GM12878 (cell line): Measurements from ENCODE around the gene GSAP. TPM values are rescaled to one million over a fixed set of nuclear protein-coding genes. Genes with fewer than 3 reads are reported as not detected.

ENCODE experiments used
- ATF2 ChIP-seq: IDR thresholded peaks from 2 replicates; pipeline ENCODE4 v1.6.1; 2012; ENCODE audit warnings: low read length, inconsistent platforms
- CBX3 ChIP-seq: fragments of 200-600 bp; sonication (generic); IDR thresholded peaks from 2 replicates; pipeline ENCODE4 v1.6.1; 2016; ENCODE audit warnings: low read depth, borderline replicate concordance
- EZH2 ChIP-seq: IDR thresholded peaks from 2 replicates; pipeline ENCODE4 v1.6.1; 2012; ENCODE audit warnings: low read depth, mild to moderate bottlenecking, control low read depth, inconsistent platforms, low read length, borderline replicate concordance; ENCODE audit not compliant: control insufficient read depth
- JUNB ChIP-seq: IDR thresholded peaks from 2 replicates; pipeline ENCODE4 v1.6.1; 2016; ENCODE audit warnings: antibody characterized with exemption, mild to moderate bottlenecking
- KDM1A ChIP-seq: fragments of 200-600 bp; sonication (generic); IDR thresholded peaks from 2 replicates; pipeline ENCODE4 v1.6.1; 2016; ENCODE audit warnings: borderline replicate concordance
- KLF5 ChIP-seq: fragments of 450-650 bp; IDR thresholded peaks from 2 replicates; pipeline ENCODE4 v1.6.1; 2014; ENCODE audit warnings: mild to moderate bottlenecking; ENCODE audit not compliant: partially characterized antibody
- MEF2B ChIP-seq: fragments of 450-650 bp; IDR thresholded peaks from 2 replicates; pipeline ENCODE4 v1.6.1; 2018; ENCODE audit warnings: mild to moderate bottlenecking, moderate library complexity; ENCODE audit not compliant: partially characterized antibody, poor library complexity, severe bottlenecking
- NR2C1 ChIP-seq: fragments of 450-650 bp; IDR thresholded peaks from 2 replicates; pipeline ENCODE4 v1.6.1; 2017; ENCODE audit warnings: antibody characterized with exemption, mild to moderate bottlenecking, moderate library complexity
- RB1 ChIP-seq: fragments of 450-650 bp; formaldehyde crosslinking; IDR thresholded peaks from 2 replicates; pipeline ENCODE4 v1.6.1; 2017; ENCODE audit warnings: mild to moderate bottlenecking, borderline replicate concordance
- REST ChIP-seq: IDR thresholded peaks from 2 replicates; pipeline ENCODE4 v1.6.1; 2012; ENCODE audit warnings: mild to moderate bottlenecking, low read depth, low read length
- TAF1 ChIP-seq: IDR thresholded peaks from 2 replicates; pipeline ENCODE4 v1.6.1; 2011; ENCODE audit warnings: mild to moderate bottlenecking, low read depth, low read length, borderline replicate concordance
- USF1 ChIP-seq: IDR thresholded peaks from 2 replicates; pipeline ENCODE4 v1.6.1; 2011; ENCODE audit warnings: borderline replicate concordance, low read depth, mild to moderate bottlenecking, moderate library complexity, mixed read lengths, low read length; ENCODE audit not compliant: insufficient read depth; ENCODE audit errors: extremely low read length
- YBX1 ChIP-seq: fragments of 450-650 bp; IDR thresholded peaks from 2 replicates; pipeline ENCODE4 v1.6.1; 2016; ENCODE audit warnings: antibody characterized with exemption
- ZBTB4 ChIP-seq: fragments of 450-650 bp; formaldehyde crosslinking; IDR thresholded peaks from 2 replicates; pipeline ENCODE4 v1.4.0; 2022; ENCODE audit warnings: mild to moderate bottlenecking, moderate library complexity
- ZBTB40 ChIP-seq: fragments of 450-650 bp; IDR thresholded peaks from 2 replicates; pipeline ENCODE4 v1.6.1; 2016; ENCODE audit warnings: mild to moderate bottlenecking, moderate library complexity, borderline replicate concordance
- polyA plus RNA-seq, 11 experiments: library from polyadenylated mRNA; depleted of rRNA in 4 of 11; unstranded in 6 of 11; stranded (reverse) in 5 of 11; fragments of >200 nt; fragmentation: Nextera tagmentation in 4 of 11; fragmentation: Illumina TruSeq in 1 of 11; extraction: Ambion mirVana in 4 of 11; extraction: Trizol in 1 of 11; gene quantifications; 1 replicate in 1 of 11; 2 replicates in 10 of 11; pipeline versions ENCODE4 v1.2.1 to v1.2.3, GENCODE V29; 2011 to 2016; ENCODE audit warnings: inconsistent platforms in 2 of 11, missing spikeins in 2 of 11, low read depth in 1 of 11
- total RNA-seq, 4 experiments: library from RNA; depleted of rRNA in 3 of 4; stranded (reverse); fragments of >200 nt in 3 of 4; fragmentation: Illumina TruSeq in 1 of 4; extraction: Trizol in 1 of 4; gene quantifications; 2 replicates each; pipeline versions ENCODE4 v1.2.1 to v1.2.3, GENCODE V29; 2013 to 2021

Gene GSAP
- total and polyA plus RNA-seq, 10 of the 15 experiments (the other 5 are each of a cell fraction or from before 2014, with no cell fraction given): 6.6 to 38.1 (median 21.8) TPM

GRCh38 chr7:77415823-77416620, at the start of gene GSAP (continued):
- TF ChIP-seq REST (no peak), CBX3 (no peak), RB1 (peak; percentile 31; the same call in 1 of the 2 replicates), TAF1 (peak; percentile 15; the same call in 1 of the 2 replicates), USF1 (no peak), JUNB (no peak), KDM1A (no peak), ZBTB40 (no peak), ATF2 (no peak), MEF2B (no peak), YBX1 (no peak), EZH2 (no peak), KLF5 (no peak), ZBTB4 (CRISPR knock-in tag) (no peak), NR2C1 (0 out of 2 replicates have a peak, but pooled peaks have one; percentile 6)
